Vagina (tissue), 2 donors: Measurements from ENCODE around the gene LSM6.

ENCODE experiments used
- CTCF ChIP-seq, 3 experiments: fragments of 450-650 bp in 2 of 3; fragments of 200-600 bp in 1 of 3; sonication (generic) in 1 of 3; IDR thresholded peaks; one replicate each; pipeline ENCODE4 v1.5.1; 2017 to 2019; ENCODE audit warnings: antibody characterized with exemption in 3 of 3, mild to moderate bottlenecking in 2 of 3, moderate library complexity in 2 of 3
- POLR2A ChIP-seq, 2 donors: fragments of 450-650 bp; IDR thresholded peaks; one replicate each; pipeline ENCODE4 v1.6.1; 2017; ENCODE audit warnings: antibody characterized with exemption in 2 of 2, mild to moderate bottlenecking in 2 of 2, moderate library complexity in 2 of 2
- POLR2AphosphoS5 ChIP-seq, 2 donors: sonication (generic); formaldehyde crosslinking; IDR thresholded peaks; one replicate each; pipeline ENCODE4 v1.9.0; 2017; ENCODE audit warnings: antibody characterized with exemption in 2 of 2, mild to moderate bottlenecking in 2 of 2, low read depth in 1 of 2; ENCODE audit not compliant: insufficient read depth in 1 of 2

- TF ChIP-seq POLR2A (IDR thresholded peaks at IDR 0.05), result no peak
- no peak for TF ChIP-seq CTCF (IDR thresholded peaks at IDR 0.05)
- TF ChIP-seq POLR2AphosphoS5 (IDR thresholded peaks at IDR 0.05; ENCODE audit: insufficient read depth in 1 of 2, low read depth in 1 of 2), result no peak
Measured at GRCh38 chr4:146202665-146203064, 27.1 kb downstream of the LSM6 start.
